GM21360 (cell line): ENCODE measurements around the gene OR2T5.
"Not testable (repeated sequence)": the region's sequence is repeated elsewhere in the genome, so short reads cannot be mapped to it uniquely, and the experiment has no call there.

Experiments used
- ATAC-seq: cut with Tn5 transposase; IDR thresholded peaks from one replicate; pipeline ENCODE4 v1.9.1; 2021; ENCODE audit warnings: mild to moderate bottlenecking, moderate library complexity; ENCODE audit not compliant: unreplicated experiment

Gene OR2T5, protein sequence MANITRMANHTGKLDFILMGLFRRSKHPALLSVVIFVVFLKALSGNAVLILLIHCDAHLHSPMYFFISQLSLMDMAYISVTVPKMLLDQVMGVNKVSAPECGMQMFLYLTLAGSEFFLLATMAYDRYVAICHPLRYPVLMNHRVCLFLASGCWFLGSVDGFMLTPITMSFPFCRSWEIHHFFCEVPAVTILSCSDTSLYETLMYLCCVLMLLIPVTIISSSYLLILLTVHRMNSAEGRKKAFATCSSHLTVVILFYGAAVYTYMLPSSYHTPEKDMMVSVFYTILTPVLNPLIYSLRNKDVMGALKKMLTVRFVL

DNA sequence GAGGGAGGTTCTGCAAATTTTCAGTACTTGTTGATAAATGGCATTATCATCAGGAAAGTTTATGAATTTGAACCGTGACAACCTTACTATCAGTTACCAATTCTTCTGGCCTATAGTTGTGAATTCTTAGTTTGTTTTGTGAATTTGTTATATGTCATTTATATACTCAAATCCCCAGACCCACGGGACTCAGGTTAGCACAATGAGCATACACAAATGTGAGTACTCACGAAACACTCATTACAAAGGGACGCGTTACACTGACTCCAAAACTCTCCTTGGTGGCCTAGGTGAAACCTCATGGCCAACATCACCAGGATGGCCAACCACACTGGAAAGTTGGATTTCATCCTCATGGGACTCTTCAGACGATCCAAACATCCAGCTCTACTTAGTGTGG lies at the start of gene OR2T5:
Gene OR2T5, plus strand, starts transcription at position 301 of the 400 bp plus-strand sequence. Its CDS starts 0 bp downstream, at position 301.
- not testable (repeated sequence) for ATAC-seq

GRCh38 chr1:248438668-248439067 lies 49.7 kb upstream of the OR2T5 start:
- peak; percentile 55 for ATAC-seq

GRCh38 chr1:248439283-248439682 lies 49.1 kb upstream of the OR2T5 start:
- ATAC-seq: not testable (repeated sequence)

DNA sequence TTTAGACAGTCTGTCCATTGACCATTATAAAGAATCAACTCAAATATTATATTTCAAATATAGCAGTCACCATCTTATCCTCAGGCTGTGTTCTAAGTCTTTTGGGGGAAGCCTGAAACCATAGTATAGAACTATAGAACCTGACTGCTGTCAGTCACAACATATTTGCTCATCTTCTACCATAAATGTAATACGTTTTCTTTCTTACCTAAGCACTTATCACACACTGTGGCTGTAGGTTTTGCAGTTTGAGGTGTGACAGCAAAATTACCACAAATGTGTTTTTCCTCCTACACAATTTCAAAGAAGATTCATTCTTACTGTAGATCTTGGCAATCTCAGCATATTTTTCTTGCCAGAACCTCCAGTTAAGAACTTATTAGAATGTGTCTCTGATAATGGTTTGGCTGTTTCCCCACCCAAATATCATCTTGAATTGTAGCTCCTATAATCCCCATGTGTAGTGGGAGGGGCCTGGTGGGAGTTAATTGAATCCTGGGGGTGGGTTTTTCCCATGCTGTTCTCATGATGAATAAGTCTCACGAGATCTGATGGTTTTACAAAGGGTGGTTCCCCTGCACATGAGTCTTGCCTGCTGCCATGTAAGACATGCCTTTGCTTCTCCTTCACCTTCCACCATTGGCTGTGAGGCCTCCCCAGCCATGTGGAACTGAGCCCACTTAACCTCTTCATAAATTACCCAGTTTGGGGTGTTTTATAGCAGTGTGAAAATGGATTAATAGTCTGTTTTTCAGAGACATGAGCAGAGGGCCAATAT lies 45.7 kb upstream of the OR2T5 start:
- ATAC-seq: not testable (repeated sequence)

- ATAC-seq: not testable (repeated sequence)
Observed at GRCh38 chr1:248444603-248445002, 43.8 kb upstream of the OR2T5 start.

DNA sequence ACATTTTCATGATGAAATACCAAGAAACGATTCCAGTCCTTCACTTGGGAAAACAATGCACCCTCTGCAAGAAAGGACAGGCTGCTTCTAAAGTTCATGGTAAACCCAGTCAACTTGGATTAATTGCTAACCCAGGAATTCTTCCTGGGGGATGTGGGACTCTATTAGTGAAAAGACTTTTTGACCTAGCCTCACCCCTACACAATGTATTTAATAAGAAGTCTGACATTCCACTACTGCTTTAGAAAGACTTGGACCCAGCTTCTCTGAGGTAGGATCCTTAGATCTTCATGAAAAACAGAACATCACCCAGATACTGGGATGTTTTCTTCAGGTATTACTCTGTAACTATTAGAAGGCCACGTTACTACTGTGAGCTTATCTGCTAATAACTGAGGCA lies 43.0 kb upstream of the OR2T5 start, which contains the start of gene OR2T2:
Gene OR2T2, plus strand, starts transcription at position 239 of the 400 bp plus-strand sequence. CDS start 7,161 bp downstream, outside the sequence.
- ATAC-seq: not testable (repeated sequence)

- ATAC-seq: peak; percentile 44
Observed at GRCh38 chr1:248448409-248449074, 39.8 kb upstream of the OR2T5 start.

DNA sequence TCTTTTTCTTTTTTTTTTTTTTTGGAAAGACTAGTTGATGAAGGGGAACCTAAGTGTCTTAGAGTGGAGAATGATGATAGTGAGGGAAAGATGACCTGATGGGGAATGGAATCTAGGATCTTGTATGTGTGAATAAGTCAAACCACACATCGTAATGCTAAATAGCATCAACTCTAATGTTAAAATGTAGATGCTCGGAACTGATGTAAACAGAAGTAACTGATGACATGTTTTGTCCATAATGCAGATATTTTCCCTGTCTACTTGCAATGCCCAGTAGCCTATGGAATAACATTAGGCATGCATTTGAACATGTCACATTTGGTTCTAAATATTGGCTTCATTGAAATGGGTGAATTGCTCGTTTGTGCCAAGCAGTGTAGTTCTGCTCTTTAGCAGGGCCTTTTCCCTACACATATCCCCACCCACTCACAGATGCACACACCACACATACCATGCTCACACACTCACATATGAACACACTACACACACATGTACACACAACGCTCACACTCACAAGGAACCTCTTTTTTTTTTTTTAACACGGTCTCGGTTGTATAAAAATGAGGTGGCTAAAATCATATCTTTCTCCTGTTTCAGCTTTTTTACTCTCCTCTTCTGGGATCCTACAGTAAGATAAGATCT lies 38.4 kb upstream of the OR2T5 start:
- peak; percentile 4 for ATAC-seq

DNA sequence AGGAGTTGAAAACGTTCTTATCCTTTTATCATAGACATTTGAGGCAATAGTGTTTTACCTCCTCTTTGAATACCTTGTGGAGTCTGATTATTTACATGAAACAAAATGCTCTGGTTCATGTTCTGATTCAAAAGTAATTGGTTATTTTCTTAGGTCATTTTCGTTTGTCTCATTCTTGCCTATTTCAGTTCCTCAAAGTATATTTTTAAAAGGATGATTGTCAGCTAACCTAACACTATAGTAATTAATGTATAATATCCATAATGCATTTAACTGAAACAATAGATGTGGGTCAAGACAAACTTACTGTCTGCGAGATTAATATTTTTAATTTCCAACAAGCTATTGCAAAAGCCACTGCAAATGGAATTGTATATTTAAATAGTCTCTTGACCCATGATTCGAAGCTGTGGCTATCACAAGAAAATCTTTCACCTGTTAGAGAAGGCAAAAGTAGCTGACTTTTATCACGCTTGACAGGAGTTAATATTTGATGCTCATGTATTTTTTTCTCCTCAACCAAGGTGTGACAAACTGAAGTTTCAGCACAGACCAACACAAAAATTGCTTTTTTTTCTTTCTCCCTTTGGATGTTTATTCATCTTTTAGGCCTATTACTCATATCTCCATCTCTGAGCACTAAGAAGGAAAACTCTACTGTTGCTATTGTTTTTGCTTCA lies 37.8 kb upstream of the OR2T5 start:
- peak; percentile 62 for ATAC-seq

- not testable (repeated sequence) for ATAC-seq
Observed at GRCh38 chr1:248453619-248454018, 34.8 kb upstream of the OR2T5 start.

DNA sequence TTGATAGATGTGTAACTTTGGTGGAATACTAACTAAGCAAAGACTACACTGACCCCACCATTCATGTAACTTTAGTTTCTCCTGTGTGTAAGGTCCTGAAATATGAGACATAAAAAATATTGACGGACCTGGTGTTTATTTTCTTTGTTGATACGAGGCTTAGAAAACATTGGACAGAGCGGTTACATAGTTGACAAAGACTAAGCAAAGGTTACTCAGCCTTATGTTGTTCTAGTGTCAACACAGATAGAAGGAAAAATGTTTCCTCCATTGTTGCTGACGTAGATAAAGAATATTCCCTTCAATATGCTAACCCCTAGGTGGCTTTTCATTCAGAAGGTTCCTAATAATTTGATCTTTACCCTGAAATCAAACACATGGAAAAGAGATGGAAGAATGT lies 33.3 kb upstream of the OR2T5 start:
- not testable (repeated sequence) for ATAC-seq

GRCh38 chr1:248456635-248457034 lies 31.8 kb upstream of the OR2T5 start:
- ATAC-seq: not testable (repeated sequence)

- ATAC-seq: not testable (repeated sequence)
Observed at GRCh38 chr1:248459117-248459516, 29.3 kb upstream of the OR2T5 start.

DNA sequence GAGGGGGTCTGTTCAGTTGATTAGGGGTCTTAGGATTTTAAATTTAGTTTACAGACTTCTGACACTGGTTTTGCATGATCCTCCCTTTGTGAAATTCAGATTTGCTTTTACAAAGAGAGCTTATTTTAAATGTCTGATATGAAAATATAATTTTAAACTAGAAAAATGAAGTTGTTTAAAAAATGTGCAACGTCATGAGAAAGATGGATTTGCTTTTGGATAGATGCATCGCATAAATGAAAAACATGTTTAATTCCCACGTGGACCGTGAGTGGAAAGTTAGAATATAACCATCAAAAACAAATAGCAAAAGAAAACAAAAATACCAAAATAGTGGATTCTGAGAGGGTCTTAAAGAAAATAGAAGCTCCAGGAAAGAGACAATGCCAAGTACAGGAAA lies 17.2 kb upstream of the OR2T5 start:
- ATAC-seq: no peak

- not testable (repeated sequence) for ATAC-seq
Observed at GRCh38 chr1:248472111-248472510, 16.3 kb upstream of the OR2T5 start.

- ATAC-seq: not testable (repeated sequence)
Observed at GRCh38 chr1:248473051-248473450, 15.3 kb upstream of the OR2T5 start, which contains the start of gene OR2T3. Gene OR2T3, plus strand, starts transcription at chr1:248473351. Its CDS starts 0 bp downstream, at chr1:248473351.

GRCh38 chr1:248475660-248476059 lies 12.7 kb upstream of the OR2T5 start:
- not testable (repeated sequence) for ATAC-seq

DNA sequence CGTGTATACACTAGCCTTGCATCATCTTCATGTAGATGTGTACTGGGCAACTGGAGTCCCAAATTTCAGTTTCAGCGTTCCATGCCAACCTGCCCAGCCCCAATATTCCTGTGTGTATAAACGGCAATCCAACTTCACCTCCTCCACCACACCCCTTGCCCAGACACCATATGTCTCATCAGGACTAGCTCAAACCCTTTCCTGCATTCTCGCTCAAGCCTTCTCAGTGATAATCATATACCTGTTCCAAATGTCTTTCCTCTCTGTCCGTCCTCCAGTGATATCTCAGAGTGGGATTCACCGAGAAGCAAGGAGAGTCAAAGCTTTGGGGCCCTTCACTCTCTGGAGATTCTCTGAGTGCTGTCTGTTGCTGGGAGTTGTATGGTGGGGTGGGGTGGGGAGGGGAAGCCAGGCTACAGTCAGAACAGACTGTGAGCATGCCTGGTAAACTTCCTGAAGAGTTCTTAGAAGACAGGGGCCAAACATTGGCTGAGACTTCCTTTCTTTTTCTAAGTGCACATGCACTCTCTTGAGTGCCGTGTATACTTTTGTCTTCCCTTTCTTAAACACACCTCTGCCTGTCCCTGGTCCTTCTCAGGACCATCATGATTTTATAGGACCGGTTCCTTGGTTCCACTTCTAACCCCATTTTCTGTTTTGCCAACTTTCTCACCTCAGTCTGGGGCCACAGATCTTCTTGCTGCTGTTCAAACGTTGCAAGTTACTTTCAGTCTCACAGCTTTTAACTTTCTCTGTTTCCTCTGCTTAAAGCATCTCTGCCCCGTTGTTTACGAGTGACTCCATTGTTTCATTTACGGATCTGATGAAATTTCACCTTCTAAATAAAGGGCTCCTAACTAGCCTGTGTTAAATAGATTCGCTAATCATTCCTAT lies 6.5 kb upstream of the OR2T5 start:
- ATAC-seq: peak; percentile 83

- ATAC-seq: not testable (repeated sequence)
Observed at GRCh38 chr1:248496661-248497060, 8.3 kb downstream of the OR2T5 start.
